Endothelial cell of umbilical vein (primary cell): Measurements from ENCODE around the gene MAGI3. TPM values are rescaled to one million over a fixed set of nuclear protein-coding genes. Genes with fewer than 3 reads are reported as not detected.

Experiments
- BruUV-seq: library from RNA; stranded (reverse); fragments of 400-500 nt; replicated peaks from 2 replicates; lab custom pipeline; 2021; lab: Mats Ljungman, UMichigan
- CTCF ChIA-PET: fragments of 300-600, 350-600 bp; sonication (Branson Sonifier 250); formaldehyde crosslinking; loops from one replicate; lab custom pipeline; 2021; ENCODE audit warnings: antibody characterized with exemption, inconsistent platforms; lab: Charles Lee
- POLR2A ChIA-PET: fragments of 300-600, 350-600 bp; sonication (Branson Sonifier 250); formaldehyde crosslinking; loops from one replicate; lab custom pipeline; 2021; ENCODE audit warnings: antibody characterized with exemption, inconsistent platforms; lab: Charles Lee
- DNase-seq: peaks from one replicate; pipeline ENCODE4 v3.0.0-alpha.2; 2011; ENCODE audit warnings: low read depth, low spot score
- FAIRE-seq: peaks from 2 replicates; lab custom pipeline; 2011; peaks lifted over from hg19 to GRCh38; lab: Jason Lieb, UNC
- H2AFZ ChIP-seq: 2 replicates; pipeline ENCODE4 v1.6.0; 2012; ENCODE audit warnings: low read depth, low read length, control low read depth, inconsistent platforms
- H3K27ac ChIP-seq: 2 replicates; pipeline ENCODE4 v1.5.1; 2011; ENCODE audit warnings: low read depth, mild to moderate bottlenecking, control low read depth, low read length, moderate library complexity; ENCODE audit not compliant: insufficient read depth
- H3K27me3 ChIP-seq, 2 experiments: 2 replicates each; pipeline versions ENCODE4 v1.6.0 to v1.6.1; 2011; ENCODE audit warnings: low read length in 2 of 2, mixed read lengths in 1 of 2; ENCODE audit not compliant: control insufficient read depth in 2 of 2, insufficient read depth in 2 of 2
- H3K36me3 ChIP-seq, 2 experiments: 2 replicates in 1 of 2; 3 replicates in 1 of 2; pipeline ENCODE4 v1.5.1; 2011; ENCODE audit warnings: low read length in 2 of 2, mild to moderate bottlenecking in 1 of 2, moderate library complexity in 1 of 2; ENCODE audit not compliant: control insufficient read depth in 2 of 2, insufficient read depth in 2 of 2; ENCODE audit errors: extremely low read depth in 1 of 2
- H3K4me1 ChIP-seq: 3 replicates; pipeline ENCODE4 v1.5.1; 2011; ENCODE audit warnings: mild to moderate bottlenecking, low read length; ENCODE audit not compliant: control insufficient read depth, insufficient read depth; ENCODE audit errors: extremely low read depth
- H3K4me2 ChIP-seq: 2 replicates; pipeline ENCODE4 v1.6.1; 2011; ENCODE audit warnings: low read length, control low read depth, mixed read lengths; ENCODE audit not compliant: insufficient read depth
- H3K4me3 ChIP-seq, 3 experiments: fragments of 200-600 bp in 1 of 3; sonication (generic), shearing (Covaris generic) in 1 of 3; replicated peaks in 1 of 3; 2 replicates each; pipeline ENCODE4 v1.5.1; 2011 to 2016; ENCODE audit warnings: control low read depth in 3 of 3, low read length in 3 of 3, mild to moderate bottlenecking in 2 of 3, inconsistent platforms in 1 of 3, low read depth in 1 of 3, moderate library complexity in 1 of 3; ENCODE audit not compliant: insufficient read depth in 1 of 3
- H3K79me2 ChIP-seq: 2 replicates; pipeline ENCODE4 v1.6.0; 2012; ENCODE audit warnings: low read length, inconsistent platforms; ENCODE audit not compliant: control insufficient read depth, insufficient read depth
- H3K9ac ChIP-seq: replicated peaks from 2 replicates; pipeline ENCODE3; 2011; ENCODE audit warnings: low read length, control low read depth; ENCODE audit not compliant: insufficient read depth; ENCODE audit errors: extremely low read depth
- H3K9me1 ChIP-seq: replicated peaks from 3 replicates; pipeline ENCODE4 v1.6.0; 2011; ENCODE audit warnings: mild to moderate bottlenecking, low read length; ENCODE audit not compliant: control insufficient read depth, insufficient read depth; ENCODE audit errors: extremely low read depth
- H3K9me3 ChIP-seq: replicated peaks from 2 replicates; pipeline ENCODE4 v1.5.1; 2012; ENCODE audit warnings: low read length, inconsistent platforms; ENCODE audit not compliant: control insufficient read depth, insufficient read depth
- H4K20me1 ChIP-seq: replicated peaks from 2 replicates; pipeline ENCODE3; 2011; ENCODE audit warnings: mild to moderate bottlenecking, low read length; ENCODE audit not compliant: control insufficient read depth, insufficient read depth; ENCODE audit errors: extremely low read depth
- EZH2 ChIP-seq: IDR thresholded peaks from 2 replicates; pipeline ENCODE4 v1.6.1; 2012; ENCODE audit warnings: borderline replicate concordance, low read depth, mild to moderate bottlenecking, moderate library complexity, low read length, inconsistent platforms; ENCODE audit not compliant: severe bottlenecking
- FOS ChIP-seq: IDR thresholded peaks from 2 replicates; pipeline ENCODE4 v1.6.1; 2011; ENCODE audit warnings: mild to moderate bottlenecking, low read length, moderate library complexity, borderline replicate concordance; ENCODE audit not compliant: insufficient read depth
- GATA2 ChIP-seq: IDR thresholded peaks from 2 replicates; pipeline ENCODE4 v1.7.0; 2011; ENCODE audit warnings: low read depth, mild to moderate bottlenecking, moderate library complexity, mixed read lengths, low read length; ENCODE audit not compliant: insufficient read length, insufficient read depth
- JUN ChIP-seq: IDR thresholded peaks from 2 replicates; pipeline ENCODE4 v1.6.1; 2011; ENCODE audit warnings: borderline replicate concordance, low read depth; ENCODE audit not compliant: insufficient read length, insufficient read depth
- MYC ChIP-seq: IDR thresholded peaks from one replicate; pipeline ENCODE4 v1.6.1; 2011; ENCODE audit warnings: mild to moderate bottlenecking, low read depth, low read length
- POLR2A ChIP-seq: IDR thresholded peaks from 2 replicates; pipeline ENCODE4 v1.6.1; 2012; ENCODE audit warnings: low read depth, mild to moderate bottlenecking, control low read depth, low read length
- POLR2AphosphoS5 ChIP-seq: IDR thresholded peaks from 2 replicates; pipeline ENCODE4 v1.6.1; 2012; ENCODE audit warnings: low read depth, mild to moderate bottlenecking, control low read depth, low read length, moderate library complexity; ENCODE audit not compliant: insufficient read depth
- dilution Hi-C: fragments of 300-500 bp; cut with MboI; formaldehyde crosslinking; loops from one replicate; pipeline ENCODE4 v1.15.0; 2019; ENCODE audit warnings: low sequenced_read_pairs; ENCODE audit not compliant: extremely low pct_ligation_motif_present
- intact Hi-C: fragments of 100-400 bp; cut with micrococcal nuclease; formaldehyde crosslinking; loops from one replicate; pipeline ENCODE4 v1.10.0; 2022
- polyA plus RNA-seq, 4 experiments: library from polyadenylated mRNA; depleted of rRNA in 3 of 4; stranded (reverse) in 3 of 4; unstranded in 1 of 4; fragments of >200 nt; gene quantifications; 2 replicates each; pipeline versions ENCODE4 v1.2.1 to v1.2.3, GENCODE V29; 2011 to 2012; ENCODE audit warnings: missing spikeins in 1 of 4
- total RNA-seq: library from RNA; stranded (reverse); gene quantifications from 2 replicates; pipeline ENCODE4 v1.2.3, GENCODE V29; 2021
- TF ChIP-seq, protein P1 (sequence below): IDR thresholded peaks from 2 replicates; pipeline ENCODE4 v1.6.1; 2011; ENCODE audit not compliant: insufficient read depth, insufficient read length
- TF ChIP-seq, protein P2 (sequence below), 2 donors: IDR thresholded peaks; 1 replicate in 1 of 2; 2 replicates in 1 of 2; pipeline ENCODE4 v1.5.1; 2011; ENCODE audit warnings: low read length in 2 of 2, mild to moderate bottlenecking in 2 of 2, moderate library complexity in 2 of 2, control low read depth in 1 of 2, inconsistent platforms in 1 of 2, low read depth in 1 of 2; ENCODE audit not compliant: insufficient read depth in 1 of 2; ENCODE audit errors: extremely low read depth in 1 of 2

MAGI3 gene
- total and polyA plus RNA-seq, 2 donors (not counting 3 experiments of a cell fraction or from before 2014, with no cell fraction given), result 2.8 to 16.1 TPM

DNA sequence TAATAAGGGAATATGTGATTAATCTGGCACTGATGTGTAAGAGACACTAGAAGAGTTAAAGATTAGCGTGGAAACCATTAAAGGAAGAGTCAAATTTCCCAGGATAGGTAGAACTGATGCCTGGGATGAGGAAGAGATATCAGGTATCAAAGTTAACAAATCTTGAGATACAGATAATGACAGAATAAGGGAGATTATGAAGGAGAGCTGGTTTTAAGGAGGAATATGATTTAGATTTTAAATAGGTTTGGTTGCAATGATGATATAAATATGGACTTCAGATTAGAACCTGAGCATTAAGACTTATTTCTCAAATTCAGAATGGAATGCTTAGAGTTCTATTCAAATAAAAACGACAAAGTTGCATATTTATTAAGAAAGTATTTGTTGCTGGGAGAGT lies 26.2 kb downstream of the MAGI3 start:
- Histone ChIP-seq H3K4me1 (no peaks in the 10 kb centered on the region), H4K20me1 (no peaks in the 10 kb centered on the region), H3K27me3 (no peaks in the 10 kb centered on the region), H3K9me1 (no peaks in the 10 kb centered on the region), H3K36me3 (no peaks in the 10 kb centered on the region), H3K4me3 (no peak overlapping the region), H3K4me2 (no peak overlapping the region), H3K79me2 (peaks cover 17% of the 10 kb centered on the region), H3K9ac (no peak overlapping the region), H3K9me3 (no peaks in the 10 kb centered on the region), H3K27ac (no peak overlapping the region), H2AFZ (no peak overlapping the region)
- ChIA-PET CTCF (interaction anchor here (1.4 kb wide), 1 partner anchor 36 kb away, joined by 3 read pairs; no protein-coding TSS in a partner anchor), POLR2A (no interaction called here)
- intact Hi-C loops, result no loop called here
- BruUV-seq, result no TSS peak
- DNase-seq, result no peak
- FAIRE-seq, result no peak
- TF ChIP-seq JUN (no peak), MYC (no peak), EZH2 (no peak)
- dilution Hi-C loops, result no loop called here

DNA sequence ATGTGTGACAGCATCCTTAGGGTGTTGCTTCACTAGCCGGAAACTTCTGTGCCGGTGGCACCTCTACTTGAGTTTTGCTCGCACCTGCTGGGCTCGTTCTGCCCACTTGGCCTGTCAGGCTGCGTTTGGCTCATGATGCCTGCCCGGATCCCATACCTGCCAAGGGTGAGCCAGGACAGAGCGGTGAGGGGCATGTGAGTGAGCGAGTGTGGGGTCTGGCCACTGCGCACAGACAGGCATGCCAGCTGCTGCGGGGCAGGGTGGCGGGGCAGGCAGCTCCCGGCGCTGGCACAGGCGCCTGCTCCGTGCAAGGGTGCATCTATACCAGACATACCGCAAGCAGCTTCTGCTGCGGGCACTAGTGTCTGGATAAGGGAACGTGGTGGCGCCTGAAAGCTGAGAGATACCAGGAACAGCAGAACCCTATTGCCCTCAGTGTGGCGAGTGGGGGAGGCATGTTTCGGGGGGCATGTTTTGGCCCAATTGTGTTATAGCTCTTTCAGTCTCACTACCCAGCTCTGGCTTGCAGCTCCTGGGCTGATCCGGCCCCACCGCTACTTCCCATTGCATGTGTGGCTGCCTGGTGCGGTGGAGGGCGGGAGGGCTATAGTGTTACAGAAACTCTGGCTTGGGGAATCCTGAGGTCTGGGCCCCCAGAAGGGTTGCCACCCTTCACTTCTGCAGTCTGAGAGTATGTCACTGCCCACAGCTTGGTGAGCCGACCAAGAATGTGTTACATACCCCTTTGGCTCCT lies 32.2 kb downstream of the MAGI3 start:
- ChIA-PET CTCF (interaction anchor here (1.0 to 2.2 kb wide), 2 partner anchors 18 to 31 kb away, joined by 3 to 6 read pairs; no protein-coding TSS in a partner anchor), POLR2A (no interaction called here)
- Histone ChIP-seq H3K27ac (no peak overlapping the region), H3K4me2 (no peak overlapping the region), H3K9me1 (no peaks in the 10 kb centered on the region), H3K9me3 (no peaks in the 10 kb centered on the region), H3K79me2 (peaks cover 12% of the 10 kb centered on the region), H3K4me1 (no peaks in the 10 kb centered on the region), H3K9ac (no peak overlapping the region), H3K4me3 (no peak overlapping the region), H4K20me1 (peaks cover 2% of the 10 kb centered on the region), H3K27me3 (no peaks in the 10 kb centered on the region), H3K36me3 (no peaks in the 10 kb centered on the region), H2AFZ (no peak overlapping the region)
- no TSS peak for BruUV-seq
- dilution Hi-C loops (no loop called here), intact Hi-C loops (no loop called here)
- TF ChIP-seq MYC (no peak), JUN (no peak), POLR2A (no peak), GATA2 (no peak), POLR2AphosphoS5 (no peak), FOS (no peak), EZH2 (no peak)
- TF ChIP-seq, protein P1, sequence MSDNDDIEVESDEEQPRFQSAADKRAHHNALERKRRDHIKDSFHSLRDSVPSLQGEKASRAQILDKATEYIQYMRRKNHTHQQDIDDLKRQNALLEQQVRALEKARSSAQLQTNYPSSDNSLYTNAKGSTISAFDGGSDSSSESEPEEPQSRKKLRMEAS, result no peak
- TF ChIP-seq, protein P2, sequence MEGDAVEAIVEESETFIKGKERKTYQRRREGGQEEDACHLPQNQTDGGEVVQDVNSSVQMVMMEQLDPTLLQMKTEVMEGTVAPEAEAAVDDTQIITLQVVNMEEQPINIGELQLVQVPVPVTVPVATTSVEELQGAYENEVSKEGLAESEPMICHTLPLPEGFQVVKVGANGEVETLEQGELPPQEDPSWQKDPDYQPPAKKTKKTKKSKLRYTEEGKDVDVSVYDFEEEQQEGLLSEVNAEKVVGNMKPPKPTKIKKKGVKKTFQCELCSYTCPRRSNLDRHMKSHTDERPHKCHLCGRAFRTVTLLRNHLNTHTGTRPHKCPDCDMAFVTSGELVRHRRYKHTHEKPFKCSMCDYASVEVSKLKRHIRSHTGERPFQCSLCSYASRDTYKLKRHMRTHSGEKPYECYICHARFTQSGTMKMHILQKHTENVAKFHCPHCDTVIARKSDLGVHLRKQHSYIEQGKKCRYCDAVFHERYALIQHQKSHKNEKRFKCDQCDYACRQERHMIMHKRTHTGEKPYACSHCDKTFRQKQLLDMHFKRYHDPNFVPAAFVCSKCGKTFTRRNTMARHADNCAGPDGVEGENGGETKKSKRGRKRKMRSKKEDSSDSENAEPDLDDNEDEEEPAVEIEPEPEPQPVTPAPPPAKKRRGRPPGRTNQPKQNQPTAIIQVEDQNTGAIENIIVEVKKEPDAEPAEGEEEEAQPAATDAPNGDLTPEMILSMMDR (IDR thresholded peaks at IDR 0.05; ENCODE audit: extremely low read depth in 1 of 2, insufficient read depth in 1 of 2, low read depth in 1 of 2, low read length in 2 of 2), result no peak
- DNase-seq (no peak), FAIRE-seq (no peak)
